NCI-H774 (cell line): ENCODE data around the gene KSR1.
"Not testable (repeated sequence)": the region's sequence is repeated elsewhere in the genome, so short reads cannot be mapped to it uniquely, and the experiment has no call there.

Experiments
- DNase-seq: peaks from one replicate; lab custom pipeline; 2025; lab: John Stamatoyannopoulos, UW

Gene KSR1

DNA sequence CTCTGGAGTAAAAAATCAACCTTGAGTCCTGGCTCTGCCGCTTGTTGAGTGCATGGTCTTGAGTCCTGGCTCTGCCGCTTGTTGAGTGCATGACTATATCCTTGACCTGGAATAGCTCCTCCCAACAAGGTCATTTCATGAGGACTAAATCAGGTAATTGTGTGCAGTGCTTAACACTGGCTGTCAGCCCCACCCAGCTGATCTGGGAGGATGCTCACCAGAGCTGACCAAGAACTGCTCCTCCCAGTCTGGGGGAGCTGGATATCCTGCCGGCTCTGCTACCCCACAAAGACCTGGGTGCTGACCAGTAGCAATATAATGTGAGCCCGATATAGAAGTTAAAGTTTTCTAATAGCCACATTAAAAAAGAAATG lies 154.0 kb downstream of the KSR1 start:
- no peak for DNase-seq

DNA sequence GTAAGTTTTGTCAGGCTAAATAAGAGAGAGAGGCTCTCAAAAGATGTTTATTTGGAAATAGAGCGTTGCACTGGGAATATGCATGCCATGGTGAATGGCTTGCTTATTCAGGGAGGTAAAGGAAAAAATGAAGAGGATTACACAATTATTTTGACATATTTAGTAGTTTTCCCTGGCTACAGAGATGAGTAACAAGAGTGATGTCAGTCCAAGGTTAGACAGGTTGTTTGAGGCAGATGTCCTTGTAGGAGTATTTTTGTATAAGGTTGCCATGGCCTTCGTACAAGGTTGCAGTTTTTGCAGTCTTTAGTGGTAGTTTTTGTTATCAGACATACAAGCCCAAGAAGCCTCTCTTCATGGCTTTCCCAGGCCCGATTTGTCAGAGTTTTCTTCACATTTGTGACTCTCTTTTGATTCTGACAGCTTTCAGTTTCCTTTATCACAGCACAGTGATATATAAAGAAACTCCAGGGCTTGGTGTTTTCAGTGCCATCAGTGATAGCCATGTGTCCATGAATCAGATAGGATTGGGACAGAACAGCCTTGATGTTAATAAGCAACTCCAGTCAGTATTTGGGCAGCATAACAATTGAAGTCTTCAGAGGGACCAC lies 156.0 kb downstream of the KSR1 start:
- no peak for DNase-seq

DNA sequence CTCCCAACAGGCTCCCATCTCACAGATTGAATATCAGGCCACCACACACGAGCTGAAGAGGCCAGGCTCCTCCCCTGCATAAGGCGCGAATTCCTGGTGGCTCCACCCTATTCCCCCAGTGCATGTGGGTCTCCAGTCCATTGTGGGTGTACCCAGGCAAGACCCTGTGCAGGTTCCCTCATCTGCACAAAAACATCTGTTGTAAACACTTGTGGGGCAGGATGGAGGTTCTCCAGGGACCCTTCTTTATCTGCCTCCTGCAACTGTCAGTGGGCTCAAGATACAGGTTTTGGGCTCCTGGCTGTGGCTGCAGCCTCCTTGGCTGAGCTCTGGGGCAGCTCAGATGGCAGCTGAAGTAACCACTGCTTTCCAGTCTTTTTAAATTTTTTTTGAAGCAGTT lies 157.2 kb downstream of the KSR1 start:
- DNase-seq: no peak

GRCh38 chr17:27615121-27615520 lies 158.9 kb downstream of the KSR1 start:
- DNase-seq: no peak

GRCh38 chr17:27616414-27616813 lies 160.2 kb downstream of the KSR1 start:
- DNase-seq: no peak

DNA sequence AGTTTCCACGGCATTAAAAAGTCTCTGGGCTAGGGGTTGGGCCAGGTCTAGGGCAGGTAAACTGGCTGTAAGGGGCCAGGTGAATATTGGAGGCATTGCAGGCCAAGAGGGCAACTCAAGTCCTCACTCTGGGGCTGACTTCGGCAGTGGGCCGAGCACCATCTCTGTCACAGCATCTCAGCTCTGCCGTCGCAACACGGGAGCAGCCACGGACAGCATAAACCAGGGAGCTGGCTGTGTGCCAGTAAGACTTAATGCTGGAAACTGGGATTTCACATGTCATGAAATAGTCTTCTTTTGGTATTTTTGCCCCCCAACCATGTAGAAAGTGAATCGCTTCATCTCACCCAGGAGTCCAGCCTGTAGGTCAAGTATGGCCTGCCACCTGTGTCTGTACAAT lies 162.2 kb downstream of the KSR1 start:
- no peak for DNase-seq

- DNase-seq: no peak
These were observed 164.5 kb downstream of the KSR1 start for GRCh38 chr17:27620721-27621120.

DNA sequence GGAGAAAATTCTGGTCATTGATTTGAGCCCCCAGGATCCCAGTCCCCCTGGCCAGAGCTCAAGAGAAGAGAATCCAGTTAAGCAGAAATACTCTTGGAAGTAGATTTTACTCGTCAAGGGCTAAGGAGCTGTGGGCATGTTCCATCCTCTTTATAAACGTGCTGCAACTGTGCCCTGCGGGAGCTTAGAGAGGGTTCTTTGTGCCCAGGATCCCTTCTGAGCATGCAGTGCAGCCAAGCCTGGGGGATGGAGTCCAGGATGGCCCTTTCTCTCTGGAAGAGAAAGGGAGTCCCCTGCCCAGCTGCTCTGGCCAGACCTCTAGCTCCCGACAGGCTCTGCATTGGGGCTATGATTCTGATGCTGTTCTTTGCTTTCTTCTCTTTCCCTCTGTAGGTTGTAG lies 165.3 kb downstream of the KSR1 start:
- DNase-seq: no peak

- DNase-seq: no peak
These were observed 165.8 kb downstream of the KSR1 start for GRCh38 chr17:27621942-27622559.

DNA sequence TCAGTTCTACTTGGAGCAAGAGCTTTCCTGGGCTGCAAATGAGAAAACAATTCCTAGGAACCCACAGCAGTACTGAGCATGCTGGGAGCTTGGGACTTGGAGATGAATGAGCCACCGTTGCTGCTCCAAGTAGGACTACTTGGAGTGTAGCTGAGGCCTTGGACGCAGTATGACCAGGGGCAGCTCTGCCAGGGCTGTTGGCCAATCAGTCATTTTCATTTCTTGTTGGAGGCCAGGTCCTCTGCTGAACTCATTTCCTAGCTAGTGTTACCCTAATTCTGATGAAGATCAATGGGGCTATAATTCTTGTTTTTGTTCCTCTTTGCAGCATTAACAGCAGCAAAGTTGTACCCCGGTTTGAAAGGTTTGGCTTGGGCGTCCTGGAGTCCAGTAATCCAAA lies 166.7 kb downstream of the KSR1 start:
- DNase-seq: no peak

GRCh38 chr17:27623614-27624013 lies 167.4 kb downstream of the KSR1 start:
- DNase-seq: no peak

DNA sequence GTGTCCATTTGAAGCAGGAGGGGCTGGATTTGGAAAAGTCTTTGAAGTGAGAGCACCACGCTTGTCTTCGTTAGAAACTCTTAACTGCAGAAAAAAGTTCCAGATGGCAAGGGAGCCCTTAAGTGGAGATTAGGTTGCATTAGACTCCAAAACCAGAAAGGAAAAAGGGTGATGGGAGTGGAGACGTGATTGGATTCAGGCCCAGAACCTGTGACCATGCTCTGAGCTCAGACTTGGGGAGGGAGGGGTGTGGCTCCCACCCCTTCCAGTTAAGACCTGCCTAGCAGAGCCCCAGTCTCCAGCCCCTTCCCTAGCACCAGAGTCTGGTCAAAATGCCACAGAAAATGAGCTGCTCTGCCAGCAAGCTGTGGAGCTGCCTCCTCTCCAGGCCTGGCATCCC lies 168.3 kb downstream of the KSR1 start:
- no peak for DNase-seq

GRCh38 chr17:27625856-27626255 lies 169.6 kb downstream of the KSR1 start:
- DNase-seq: no peak

DNA sequence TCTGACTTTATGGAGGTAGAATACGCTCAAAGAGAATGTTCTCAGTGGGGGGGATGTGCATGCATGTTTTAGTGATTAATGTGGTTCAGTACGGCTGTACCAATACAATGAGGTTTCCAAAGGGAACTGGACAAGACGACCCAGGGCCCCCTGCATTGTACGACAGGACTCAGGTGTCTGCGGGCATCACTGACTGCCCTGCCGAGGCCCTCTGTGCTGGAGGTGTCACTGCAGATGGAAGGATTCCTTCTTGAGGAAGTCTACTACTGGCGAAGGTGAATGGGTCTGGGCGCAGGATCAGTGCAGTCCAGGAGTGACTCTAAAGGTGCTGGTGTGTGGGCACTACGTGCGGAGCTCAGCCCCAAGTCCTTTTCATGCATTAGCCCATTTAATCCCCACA lies 171.3 kb downstream of the KSR1 start:
- no peak for DNase-seq

DNA sequence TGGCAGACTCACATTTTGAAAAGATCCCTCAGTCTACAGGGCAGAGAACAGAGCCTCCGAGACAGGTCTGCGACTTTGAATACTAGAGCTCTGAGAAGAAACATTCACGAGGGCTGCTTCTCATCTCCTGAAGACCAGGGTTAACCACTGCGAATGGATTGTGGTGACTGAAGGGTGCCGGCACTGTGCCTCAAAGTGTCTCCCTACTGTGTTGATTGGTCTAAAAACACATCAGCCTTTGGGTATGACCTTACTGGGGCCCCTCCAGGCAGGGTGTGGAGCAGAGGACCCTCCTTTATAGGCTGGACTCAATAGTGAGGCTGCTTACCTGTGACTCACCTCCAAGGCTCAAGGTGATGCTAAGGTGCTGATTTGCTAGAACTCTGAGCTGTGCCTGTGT lies 172.1 kb downstream of the KSR1 start:
- DNase-seq: no peak

GRCh38 chr17:27629260-27629659 lies 173.0 kb downstream of the KSR1 start:
- not testable (repeated sequence) for DNase-seq

DNA sequence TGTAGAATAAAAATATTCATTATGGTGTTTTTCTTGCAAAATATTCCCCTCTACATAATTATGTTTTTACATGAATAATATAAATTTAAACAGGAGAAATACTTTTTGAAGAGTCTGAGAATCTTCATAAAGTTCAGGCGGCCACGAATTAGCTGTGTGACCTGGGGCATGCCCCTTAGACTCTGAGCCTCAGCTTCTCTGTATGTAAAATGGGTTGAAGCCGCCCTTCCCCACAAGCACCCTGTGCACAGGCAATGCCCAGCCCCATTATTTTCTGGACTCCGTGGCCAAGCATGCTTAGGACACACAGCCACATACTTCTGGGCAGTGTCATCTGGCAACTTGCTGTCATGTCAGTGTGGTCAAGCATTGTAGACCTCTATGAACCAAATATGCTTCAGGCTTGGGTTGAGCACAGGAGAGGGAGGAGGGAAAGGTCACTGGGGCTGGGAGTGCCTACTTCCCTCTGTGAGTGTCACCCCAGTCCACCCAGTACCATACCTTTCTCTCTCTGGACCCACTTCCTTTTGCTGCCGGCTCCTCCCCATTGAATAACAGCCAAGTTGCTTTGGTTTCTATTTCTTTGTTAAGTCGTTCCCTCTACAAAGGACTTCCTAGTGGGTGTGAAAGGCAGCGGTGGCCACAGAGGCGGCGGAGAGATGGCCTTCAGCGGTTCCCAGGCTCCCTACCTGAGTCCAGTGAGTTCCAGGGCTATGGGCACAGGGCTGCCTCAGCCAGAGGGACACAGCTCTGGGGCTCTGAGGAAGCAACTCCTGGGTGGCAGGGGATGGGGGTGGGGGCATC lies 174.6 kb downstream of the KSR1 start, which contains the start of gene LGALS9:
Gene LGALS9 (plus strand): TSS at position 582 of the 804 bp plus-strand sequence. CDS start 78 bp downstream, at position 660.
- peak; percentile 8 for DNase-seq

DNA sequence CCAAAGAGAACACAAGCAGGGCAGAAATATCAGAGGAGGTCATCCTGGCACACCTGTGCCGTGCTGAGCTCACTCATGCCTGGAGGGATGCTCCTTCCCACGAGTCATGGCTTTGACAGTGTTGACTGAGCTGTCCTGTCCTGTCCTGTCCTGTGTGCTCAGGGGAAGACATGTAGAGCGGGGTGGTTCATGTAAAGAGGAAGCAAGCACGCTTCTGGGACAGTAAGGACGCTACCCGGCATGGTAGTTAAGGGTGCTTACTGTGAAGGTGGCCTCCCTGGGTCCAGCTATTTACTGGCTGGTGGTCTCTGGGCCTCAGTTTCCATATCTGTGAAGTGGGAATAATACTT lies 175.1 kb downstream of the KSR1 start:
- DNase-seq: no peak

DNA sequence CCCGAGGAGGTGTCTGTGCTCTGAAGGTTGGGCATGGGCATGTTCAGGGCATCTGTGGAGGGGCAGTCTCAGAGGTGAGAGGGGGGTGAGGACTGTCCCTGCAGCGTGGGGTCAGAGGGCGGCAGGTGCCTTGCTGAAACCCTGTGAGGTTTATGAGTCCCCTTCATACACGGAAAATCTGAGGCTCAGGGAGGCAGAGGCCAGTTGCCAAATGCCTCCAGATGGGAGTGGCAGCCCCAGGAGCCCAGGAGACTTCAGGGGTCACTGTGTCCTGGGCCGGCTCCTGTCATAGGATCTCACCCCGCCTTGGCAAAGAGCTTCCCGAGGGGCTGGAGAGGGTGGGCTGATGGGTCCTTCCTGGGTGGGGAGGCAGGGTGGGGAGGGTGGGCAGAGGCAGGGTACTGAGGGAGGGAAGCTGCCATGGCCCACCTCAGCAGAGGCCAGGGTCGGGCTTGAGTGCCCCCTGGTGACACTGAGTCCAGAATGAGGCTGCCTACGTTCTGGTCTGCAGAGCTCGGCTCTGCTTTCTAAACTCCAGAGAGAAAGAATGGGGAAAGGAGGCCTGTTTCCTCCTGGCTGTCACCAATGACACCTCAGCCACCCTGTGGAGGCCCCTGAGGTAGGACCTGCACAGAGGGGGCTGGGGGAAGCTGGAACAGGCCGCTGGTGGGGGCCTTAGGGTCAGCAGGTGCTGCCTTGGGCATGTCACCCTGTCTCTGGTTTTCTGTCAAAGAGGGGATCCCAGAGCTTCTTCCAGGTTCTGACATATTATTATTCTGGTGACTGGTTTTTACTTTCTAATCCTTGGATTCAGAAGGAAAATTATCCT lies 175.9 kb downstream of the KSR1 start:
- DNase-seq: no peak

DNA sequence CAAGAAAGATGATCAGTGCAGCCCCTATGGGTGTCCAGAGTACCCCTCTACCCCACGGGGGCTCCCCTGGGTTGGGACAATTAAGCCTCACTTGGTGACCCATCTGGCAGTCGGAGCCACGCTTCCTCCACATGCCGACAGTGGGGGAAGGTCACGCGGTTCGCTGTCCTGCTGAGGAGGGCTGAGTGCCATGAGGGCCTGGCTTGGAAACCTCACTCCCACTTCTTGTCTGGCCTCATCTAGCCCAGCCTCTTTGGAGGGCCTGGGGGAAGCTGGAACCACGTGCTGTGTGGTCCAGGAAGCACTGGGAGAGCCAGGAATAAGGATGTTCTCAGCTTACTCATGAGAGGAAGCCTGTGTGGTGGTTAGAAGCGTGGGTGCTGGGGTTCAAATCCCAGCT lies 176.5 kb downstream of the KSR1 start:
- DNase-seq: not testable (repeated sequence)

GRCh38 chr17:27633312-27634025 lies 177.2 kb downstream of the KSR1 start:
- DNase-seq: no peak

DNA sequence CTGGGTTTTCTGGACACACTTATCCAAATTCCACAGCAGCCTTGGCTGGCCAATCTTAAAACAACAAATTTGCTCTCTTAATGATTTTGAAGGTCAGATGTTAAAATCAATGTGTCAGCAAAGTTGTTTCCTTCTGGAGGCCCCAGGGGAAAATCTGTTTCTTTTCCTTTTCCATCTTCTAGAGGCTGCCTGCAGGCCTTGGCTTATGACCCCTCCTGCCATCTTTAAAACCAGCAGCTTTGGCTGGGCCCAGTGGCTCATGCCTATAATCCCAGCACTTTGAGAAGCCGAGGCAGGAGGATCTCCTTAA lies 177.7 kb downstream of the KSR1 start:
- DNase-seq: no peak
